ENCODE results near the gene YPEL2.
"Not testable (repeated sequence)": the region's sequence is repeated elsewhere in the genome, so short reads cannot be mapped to it uniquely, and the experiment has no call there.

YPEL2 gene

DNA sequence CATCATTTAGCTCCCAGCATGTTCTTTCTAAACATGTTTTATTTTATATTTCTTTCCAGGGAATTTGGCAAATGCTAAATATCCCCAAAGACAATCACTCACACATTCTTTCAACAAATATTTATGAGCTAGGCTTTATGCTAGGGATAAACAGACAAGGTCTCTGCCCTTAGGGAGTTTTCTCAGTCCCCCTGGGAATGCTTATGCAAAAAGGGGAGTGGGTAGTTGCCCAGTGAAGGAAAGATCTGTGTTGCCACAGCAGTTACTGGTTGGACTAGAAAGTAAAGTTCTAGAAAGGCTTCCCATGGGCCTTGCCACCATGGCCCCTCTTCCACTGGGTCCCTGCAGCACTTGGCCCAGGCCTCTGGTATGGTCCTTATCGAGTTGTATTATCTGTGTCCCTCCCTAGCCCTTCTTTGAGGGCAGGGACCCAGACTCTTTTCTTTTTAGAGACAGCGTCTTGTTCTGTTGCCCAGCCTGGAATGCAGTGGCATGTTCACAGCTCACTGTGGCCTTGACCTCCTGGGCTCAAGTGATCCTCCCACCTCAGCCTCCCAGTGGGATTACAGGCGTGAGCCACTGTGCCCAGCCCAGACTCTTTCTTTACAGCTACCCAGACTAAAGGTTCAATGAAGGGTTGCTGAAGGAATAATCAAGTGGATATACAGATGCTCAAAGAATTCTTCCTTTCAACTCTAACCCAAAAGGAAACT, 78.0 kb downstream of the YPEL2 start:
- DNase-seq = no peak

DNA sequence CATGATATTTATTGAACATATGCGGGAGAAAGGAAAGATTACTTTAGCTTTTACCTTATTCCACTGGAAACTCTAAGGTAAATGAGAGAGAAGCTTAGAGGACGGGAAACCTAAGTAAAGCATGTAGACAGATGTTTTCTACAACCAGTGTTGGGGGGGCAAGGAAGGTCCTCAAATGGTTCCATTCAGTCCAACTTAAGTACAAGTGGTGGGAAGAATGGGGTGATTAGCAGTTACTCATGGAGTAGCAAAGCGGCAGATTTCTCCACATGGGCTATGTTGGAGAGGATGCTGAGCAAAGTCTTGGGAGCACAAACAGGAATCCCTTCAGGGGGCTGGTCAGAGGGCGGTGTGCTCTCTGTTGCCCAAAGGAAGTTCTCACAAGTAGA, 78.6 kb downstream of the YPEL2 start:
- no peak for DNase-seq

DNA sequence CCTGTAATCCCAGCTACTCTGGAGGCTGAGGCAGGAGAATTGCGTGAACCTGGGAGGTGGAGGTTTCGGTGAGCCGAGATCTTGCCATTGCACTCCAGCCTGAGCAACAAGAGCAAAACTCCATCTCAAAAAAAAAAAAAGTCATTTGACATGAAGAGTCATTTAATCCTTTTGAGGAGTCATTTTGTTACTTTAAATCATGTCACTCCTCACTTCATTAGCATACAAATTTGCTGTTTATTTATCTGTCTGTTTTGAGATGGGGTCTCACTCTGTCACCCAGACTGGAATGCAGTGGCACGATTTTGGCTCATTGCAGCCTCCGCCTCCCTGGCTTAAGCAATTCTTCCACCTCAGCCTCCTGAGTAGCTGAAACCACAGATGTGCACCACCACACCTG, 81.0 kb downstream of the YPEL2 start:
- DNase-seq = not testable (repeated sequence)

DNA sequence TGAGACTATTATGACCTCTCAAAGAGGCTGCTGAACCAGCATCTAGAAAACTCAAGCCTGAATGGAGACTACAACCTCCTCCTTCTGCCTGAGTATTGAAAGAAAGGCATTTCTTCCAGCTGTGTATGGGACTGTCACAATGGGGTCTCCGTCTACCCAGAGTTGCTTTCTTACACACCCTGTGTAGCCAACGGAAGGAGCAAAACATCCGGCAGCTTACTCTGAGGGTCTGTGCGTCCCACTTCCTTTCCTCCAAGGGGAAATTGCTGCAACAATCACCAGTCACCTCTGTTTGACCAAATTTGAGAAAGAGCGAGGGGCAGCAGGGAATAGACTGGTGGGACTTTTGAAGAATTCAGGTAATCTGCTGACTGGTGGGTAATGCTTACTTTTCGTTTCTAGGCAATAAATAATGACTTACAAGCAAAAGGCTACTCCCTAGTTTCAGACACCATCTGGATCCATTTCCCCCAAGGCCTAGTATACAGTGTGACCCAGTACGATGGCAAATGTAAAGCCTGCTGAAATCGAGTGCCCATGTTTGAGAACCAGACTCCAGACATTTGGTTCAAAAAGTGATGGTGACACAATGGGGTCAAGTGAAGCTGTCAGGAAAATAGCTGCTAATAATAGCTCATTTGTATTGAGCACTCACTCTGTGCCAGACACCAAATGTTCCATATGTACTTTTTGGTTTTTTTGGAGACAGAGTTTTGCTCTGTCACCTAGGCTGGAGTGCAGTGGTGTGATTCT, 81.7 kb downstream of the YPEL2 start:
- DNase-seq = no peak

DNA sequence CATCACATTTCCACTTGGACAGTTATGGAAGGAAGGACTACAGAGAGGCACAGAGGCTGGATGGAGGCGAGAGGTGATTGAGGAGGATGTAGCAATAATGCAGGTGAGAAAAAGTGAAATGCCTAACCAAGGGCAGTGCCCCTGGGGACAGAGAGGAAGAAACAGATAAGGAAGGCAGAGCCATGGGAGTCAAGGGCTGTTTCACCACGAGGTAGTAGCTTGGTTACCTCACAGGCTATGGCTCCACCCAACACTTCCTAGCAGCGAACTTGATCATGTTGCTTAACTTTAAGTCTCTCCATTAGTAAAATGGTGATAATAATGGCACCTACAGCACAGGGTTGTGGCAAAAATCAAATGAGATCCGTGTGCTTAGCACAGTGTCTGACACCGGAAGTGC, 83.9 kb downstream of the YPEL2 start:
- no peak for DNase-seq

DNA sequence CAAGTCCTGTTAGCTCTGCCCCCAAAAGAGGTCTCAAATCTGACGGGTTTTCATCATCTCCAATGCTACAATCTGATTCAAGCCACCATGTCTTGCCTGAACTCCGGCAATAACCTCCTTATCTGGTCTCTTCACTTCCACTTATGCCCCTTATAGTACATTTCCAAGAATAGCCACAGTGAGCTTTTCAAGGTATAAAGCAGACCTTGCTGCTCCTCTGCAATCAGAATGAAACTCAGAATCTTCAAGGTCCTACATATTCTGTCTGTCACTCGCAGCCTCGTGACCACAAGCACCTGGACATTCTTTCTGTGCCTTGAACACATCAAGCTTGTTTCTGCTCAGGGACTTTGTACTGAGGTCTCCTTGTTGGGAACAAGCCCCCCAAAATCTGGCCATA, 84.7 kb downstream of the YPEL2 start:
- DNase-seq = no peak

DNA sequence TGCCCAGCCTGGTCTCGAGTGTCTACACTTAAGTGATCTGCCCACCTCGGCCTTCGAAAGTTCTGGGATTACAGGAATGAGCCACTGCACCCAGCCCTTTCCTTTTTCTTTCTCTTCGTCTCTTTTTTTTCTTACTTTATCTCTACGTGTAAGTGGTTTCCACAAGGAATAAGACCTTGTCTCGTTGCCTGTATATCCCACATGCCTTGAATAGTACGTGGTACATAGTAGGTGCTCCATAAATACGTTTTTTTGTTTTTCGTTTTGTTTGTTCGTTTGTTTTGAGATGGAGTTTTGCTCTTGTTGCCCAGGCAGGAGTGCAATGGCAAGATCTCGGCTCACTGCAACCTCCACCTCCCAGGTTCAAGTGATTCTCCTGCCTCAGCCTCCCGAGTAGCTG, 86.0 kb downstream of the YPEL2 start:
- DNase-seq = no peak

DNA sequence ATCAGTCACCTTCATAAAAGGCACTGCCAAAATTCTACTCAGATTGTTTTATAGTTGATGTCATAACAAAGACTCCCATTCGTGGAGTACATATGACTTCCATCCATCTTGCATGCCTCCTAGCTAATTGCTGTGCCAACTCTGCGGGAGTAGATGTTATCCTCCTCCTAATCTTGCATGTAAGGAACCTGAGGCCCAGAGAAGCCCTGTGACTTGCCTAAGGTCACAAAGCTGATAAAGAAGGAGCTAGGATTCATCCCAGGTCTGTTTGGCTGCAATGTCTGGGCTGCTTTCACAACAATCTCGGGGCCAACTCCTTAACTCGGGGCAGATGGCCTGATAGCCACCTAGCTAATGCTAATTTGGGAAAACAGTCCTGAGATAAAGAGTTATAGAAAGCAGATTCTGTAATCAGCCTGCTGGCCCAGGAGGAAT, 87.3 kb downstream of the YPEL2 start:
- DNase-seq = no peak

DNA sequence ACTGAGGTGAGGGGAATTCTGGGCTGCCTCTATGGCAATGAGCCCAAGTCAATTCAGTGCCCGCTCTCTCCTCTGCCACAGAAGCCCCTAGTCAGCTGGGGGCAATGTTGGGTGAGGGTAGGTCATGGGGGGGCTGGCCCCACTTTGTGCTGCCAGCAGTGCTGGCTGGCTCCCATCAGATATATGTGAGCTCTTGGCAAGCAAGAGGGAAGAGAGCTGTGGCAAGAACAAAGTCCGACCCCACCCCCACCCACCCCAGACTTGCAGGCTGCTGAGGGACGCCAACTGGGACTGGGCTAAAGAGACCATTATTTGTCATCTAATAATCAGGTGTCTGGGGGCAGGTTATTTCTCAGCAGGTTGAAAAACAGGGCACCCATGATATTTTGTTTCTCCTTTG, 89.4 kb downstream of the YPEL2 start:
- DNase-seq = no peak

DNA sequence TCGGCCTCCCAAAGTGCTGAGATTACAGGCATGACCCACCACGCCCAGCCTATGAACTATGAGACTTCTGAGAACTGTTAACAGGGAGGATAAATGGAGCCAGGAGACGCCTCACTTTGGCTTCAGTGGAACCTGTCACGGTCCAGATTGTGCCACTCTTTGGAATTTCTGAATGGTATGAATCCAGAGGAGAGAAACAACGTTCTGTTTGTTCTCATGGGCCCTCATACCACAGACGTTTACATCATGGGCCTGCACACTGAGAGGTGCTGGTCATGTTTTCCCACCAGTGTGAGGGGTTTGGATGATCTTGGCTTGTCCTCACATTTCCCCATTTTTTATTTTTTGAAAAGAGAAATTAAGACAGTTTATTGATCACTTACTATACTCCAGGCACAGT, 90.3 kb downstream of the YPEL2 start:
- DNase-seq = no peak

DNA sequence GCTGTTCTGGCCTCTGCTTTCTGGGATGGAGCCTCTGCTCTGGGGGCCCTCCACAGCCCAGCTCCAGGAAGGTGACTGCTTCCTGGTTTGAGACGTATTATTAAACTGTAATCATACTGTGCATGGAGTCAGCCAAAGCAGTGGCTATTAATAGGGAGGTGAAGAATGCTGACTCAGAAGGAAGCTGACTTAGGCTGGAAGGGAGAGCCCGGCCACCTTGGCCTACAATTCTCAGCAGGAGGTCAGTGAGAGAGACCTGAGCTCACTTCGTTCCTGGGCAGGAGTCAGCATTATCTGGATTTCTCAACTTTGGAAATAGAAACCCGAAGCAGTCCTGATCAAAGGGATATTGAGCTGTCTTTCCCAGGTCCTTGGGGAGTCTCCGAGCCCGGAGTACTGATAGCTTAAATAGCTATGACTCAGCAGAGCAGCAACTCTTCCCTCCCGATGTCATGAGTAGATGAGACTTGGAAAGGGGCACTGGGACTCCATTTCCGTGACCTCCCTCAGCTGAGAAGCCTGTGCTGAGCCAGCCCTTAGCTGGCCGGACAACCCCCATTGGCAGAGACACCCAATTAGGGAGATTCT, 91.8 kb downstream of the YPEL2 start:
- DNase-seq = no peak

DNA sequence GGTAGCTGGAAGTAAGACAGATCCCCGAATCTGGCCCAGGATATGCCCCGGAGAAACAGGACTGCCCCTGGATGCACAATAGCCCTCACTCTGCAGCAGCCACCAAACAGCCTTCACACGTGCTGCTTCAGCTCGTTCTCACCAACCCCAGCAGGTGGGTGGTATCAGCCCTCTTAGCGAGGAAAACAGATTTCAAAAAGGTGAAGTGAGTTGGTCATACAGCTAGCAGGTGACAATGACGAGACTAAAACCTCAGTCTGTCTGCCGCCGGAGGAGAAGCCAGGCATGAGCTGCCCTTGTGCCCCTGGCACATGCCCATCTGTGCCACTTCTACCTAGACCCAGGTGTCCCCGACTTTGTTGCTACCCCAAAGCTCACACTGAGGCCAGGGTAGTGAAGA, 92.4 kb downstream of the YPEL2 start:
- DNase-seq = no peak

DNA sequence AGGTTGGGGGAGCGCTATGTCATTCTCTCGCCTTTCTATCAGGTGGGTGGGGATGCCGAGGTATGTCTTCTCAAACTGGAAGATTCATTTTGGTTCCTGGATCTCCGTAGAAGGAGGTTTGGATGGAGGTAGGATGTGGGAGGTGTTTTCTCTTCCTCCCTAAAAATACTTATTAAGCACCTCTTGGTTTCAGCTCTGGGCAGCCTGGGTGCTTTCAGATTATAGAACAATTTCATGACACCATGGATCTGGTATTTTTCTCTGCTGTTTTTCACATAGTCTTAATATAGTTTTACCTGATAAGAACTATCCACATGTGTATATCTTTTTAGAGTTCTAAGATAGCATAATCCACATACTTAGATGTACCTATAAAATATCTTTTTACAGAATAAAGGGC, 92.9 kb downstream of the YPEL2 start:
- no peak for DNase-seq

DNA sequence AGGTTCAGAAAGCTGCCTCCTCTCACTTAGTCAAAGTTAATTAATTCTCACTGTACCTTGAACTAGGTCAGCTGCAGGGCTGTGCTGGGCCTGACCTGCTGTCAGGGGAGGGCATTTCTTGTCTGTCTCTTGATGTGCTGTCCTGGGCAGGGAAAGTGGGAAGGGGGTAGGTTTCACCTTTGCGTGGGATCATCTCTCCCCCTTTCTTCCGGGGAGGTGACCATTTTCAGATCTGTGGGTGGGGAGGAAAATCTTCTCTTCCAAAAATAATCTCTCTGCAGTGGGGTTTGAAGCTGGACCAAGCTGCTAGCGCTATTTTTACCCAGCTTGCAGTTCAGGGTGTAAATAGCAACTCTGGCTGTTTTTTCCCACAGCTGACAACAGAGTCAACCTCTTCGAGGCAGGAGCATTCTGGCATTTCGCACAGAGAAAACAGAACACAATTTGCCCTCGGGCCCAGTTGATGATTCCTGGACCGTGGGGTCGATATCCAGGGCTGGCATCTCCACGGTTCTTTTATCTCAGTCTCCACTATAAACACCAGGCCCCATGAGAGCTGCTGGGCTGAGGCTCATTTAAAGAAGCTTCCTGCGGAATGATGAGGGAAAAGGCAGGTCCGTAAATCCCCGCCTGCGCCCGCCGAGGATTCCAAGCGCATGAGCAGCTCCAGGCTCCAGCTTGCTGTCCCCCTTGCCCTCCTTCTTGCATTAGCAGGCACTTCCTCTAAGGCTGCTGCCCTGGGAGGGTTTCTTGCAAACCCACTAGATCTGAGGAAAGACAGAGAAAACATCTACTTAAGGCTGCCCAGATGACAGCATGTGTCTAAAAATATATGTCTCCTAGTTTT, 93.9 kb downstream of the YPEL2 start:
- DNase-seq = no peak

DNA sequence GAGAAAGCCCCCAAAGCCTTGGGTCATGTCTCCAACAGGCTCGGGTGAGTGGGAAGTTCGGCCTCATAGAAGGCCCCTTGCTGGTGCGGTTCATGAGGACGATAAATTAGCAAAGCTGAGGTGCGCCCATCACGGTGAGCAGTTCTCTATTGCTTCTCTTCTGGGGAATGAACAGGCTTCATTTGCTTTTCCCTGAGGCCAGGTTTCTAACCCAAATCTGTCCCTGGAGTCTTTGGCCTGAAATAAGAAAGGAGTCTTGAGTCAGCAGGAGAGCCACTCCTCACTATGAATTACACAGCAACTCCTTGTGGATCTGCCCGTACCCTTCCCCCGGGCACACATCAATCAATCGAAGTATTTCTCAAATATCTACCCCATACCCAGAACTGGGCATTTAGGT, 94.6 kb downstream of the YPEL2 start:
- DNase-seq = no peak

DNA sequence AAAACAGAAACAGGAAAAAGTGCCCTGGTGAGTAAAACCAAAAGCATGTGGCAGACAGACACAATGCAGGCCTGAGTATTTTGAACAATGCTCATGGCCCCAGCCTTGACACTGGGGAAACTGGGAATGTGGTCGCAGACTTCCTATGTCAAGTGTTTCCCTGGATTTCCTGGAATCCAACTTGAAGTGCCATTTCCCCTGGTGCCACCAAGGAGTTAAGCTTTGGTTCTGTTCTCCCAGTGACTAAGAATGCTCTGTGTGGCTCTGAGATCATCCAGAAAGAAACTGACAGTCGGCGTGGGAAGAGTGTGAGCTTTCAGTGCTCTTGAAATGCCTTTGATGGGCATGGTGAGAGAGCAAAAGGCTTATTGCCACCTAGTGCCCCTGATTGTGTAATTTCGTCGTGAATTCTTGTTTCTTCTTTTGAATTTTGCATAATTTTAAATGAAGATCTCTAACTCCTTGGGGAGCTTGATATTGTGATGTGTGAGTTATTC, 96.0 kb downstream of the YPEL2 start:
- no peak for DNase-seq

DNA sequence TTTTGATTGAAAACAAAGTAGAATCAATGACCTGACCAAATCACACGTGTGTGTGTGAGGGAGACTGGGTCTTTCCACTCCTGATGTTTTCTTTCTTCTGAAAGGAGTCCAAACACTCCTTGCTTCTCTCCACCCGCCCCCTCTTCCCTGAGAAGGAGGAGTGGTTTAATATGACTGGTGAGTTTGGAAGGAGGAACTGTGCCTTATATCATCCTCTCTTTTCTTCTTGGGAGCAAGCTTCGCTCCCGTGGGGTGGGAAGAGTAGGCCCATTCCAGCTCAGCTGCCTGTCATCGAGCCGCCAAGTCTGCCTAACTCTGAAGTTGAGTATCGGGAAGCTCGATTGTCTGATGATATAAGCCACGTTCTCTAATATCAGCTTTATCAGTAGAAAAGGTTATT, 96.5 kb downstream of the YPEL2 start:
- DNase-seq = no peak

DNA sequence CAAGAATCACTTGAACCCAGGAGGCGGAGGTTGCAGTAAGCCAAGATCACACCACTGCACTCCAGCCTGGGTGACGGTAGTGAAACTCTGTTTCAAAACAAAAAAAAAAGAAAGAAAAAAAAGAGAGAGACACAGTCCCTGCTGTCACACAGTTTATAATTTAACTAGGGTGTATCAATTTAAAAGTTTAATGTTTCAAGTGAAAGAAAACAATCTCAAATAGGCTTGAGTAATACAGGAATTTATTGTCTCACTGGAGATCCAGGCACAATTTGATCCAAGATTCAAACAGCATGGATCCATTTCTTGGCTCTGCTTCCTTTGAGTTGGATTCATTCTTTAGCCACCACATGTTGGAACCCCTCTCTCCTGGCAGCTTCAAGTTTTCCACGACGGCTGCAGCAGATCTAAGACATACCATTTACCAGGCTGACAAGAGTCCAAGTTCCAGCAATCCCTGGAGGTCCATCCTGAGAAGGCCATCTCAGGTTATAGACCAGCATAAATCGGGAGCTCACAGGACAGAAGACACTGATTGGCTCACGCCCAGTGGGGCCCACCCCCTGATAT, 97.5 kb downstream of the YPEL2 start:
- no peak for DNase-seq

DNA sequence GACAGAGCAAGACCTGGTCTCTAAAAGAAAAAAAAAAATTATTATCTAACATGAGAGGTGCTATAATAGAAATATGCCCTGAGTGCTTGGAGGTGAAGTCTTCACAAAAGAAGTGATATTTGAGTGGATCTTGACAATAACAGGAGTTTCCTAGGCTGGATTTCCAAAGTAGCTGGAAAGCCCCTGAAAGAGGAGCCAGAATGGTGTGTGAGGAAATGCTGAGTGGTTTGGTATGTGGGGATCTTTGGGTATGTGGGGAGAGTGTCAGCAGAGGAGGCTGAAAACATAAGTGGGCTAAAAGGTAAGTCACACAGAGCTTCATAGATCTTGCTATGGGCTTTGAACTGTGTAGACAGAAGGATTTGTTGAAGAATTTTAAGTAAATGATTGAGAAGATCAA, 100.1 kb downstream of the YPEL2 start:
- DNase-seq = no peak

DNA sequence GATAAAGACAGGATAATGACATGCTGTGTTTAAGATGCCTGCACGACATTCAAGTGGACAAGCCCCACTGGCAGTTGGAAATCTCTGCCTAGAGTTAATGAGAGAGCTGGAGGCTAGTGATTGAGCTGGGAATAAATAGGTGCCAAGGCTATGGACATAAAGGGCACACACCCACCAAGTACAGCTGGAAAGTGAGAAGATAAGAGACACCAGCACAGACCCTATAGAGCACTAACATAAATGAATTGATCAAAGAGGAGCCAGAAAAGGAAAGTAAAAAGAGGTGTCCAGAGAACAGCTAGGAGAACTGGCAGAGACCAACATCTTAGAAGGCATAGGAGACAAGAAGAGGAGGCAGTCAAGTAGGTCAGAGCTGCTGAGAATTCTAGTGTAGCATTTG, 101.2 kb downstream of the YPEL2 start:
- DNase-seq = no peak

DNA sequence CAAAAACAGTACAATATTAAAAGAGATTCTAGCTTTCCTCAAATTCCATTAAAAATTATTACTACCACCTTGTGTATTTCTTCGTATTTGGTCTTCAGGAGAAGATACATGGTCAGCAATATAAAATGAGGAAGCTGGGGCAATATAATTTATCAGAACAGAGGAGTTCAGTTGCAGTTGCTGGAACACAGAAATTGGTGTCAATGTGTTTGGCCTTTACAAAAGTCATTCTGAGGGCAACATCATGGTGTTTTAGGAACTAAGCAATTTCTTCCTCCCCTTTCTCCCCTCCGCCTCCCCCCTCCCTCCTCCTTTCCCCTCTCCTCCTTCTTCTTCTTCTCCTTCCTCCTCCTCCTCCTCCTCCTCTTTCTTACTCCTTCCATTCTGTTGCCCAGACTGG, 102.1 kb downstream of the YPEL2 start:
- DNase-seq = no peak

DNA sequence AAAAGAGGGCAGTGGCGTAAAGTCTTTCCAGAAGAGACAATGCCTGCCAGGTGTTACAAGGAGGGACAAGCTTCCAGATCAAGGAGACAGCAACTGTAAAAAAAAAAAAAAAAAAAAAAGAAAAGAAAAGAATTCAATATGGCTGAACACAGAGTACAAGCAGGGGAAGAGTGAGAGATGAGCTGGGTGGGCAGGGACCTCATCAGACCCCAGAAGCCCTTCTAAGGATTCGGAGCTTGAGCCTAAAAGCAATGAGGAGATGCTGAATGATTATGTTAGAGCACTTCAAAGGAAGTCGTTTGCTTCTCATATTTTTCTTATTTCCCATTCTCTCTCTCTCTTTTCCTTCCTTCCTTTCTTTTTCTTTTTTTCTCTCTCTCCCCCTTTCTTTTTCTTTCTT, 103.0 kb downstream of the YPEL2 start:
- DNase-seq = no peak

DNA sequence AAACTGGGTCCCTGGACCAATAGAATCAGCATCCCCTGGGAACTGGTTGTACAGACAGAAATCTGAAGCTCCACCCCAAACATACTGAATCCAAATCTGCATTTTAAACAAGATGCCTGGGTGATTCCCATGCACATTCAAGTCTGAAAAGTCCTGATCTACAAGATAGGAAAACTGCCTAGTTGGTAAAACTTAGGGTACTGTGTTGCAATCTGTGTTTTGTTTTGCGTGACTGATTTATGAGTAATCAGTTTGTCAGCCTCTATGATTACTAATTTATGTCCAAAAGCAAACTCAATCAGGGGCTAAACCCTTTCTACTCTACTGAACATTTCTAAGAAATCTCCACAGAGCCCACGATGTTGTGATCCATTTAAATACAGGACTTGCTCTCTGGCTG, 103.8 kb downstream of the YPEL2 start:
- no peak for DNase-seq
